Esophagus muscularis mucosa (tissue), 4 donors: ENCODE results near the gene NEK7. TPM values are rescaled to one million over a fixed set of nuclear protein-coding genes. Genes with fewer than 3 reads are reported as not detected.
A peak's percentile ranks its signal among the peaks of the same experiment; 100 is the strongest.

Source experiments
- DNase-seq: peaks from one replicate; pipeline ENCODE4 v3.0.0-alpha.2; 2017; ENCODE audit errors: extremely low spot score
- H3K27ac ChIP-seq, 4 donors: fragments of 200-600 bp; sonication (generic); replicated peaks in 1 of 4; 1 replicate in 3 of 4; 2 replicates in 1 of 4; pipeline ENCODE4 v1.5.1; 2016 to 2019; ENCODE audit warnings: mild to moderate bottlenecking in 1 of 4
- H3K27me3 ChIP-seq, 4 donors: fragments of 200-600 bp; sonication (generic); one replicate each; pipeline versions ENCODE4 v1.5.1 to v1.6.0; 2016 to 2019
- H3K36me3 ChIP-seq, 4 donors: fragments of 200-600 bp; sonication (generic); one replicate each; pipeline ENCODE4 v1.5.1; 2016 to 2019
- H3K4me1 ChIP-seq, 4 donors: fragments of 200-600 bp; sonication (generic); one replicate each; pipeline ENCODE4 v1.5.1; 2016 to 2019
- H3K4me3 ChIP-seq, 4 donors: fragments of 200-600 bp; sonication (generic); 1 replicate in 2 of 4; 2 replicates in 2 of 4; pipeline ENCODE4 v1.5.1; 2016 to 2019; ENCODE audit warnings: mild to moderate bottlenecking in 4 of 4, moderate library complexity in 1 of 4
- H3K9me3 ChIP-seq, 4 donors: fragments of 200-600 bp; sonication (generic); 1 replicate in 3 of 4; 2 replicates in 1 of 4; pipeline ENCODE4 v1.5.1; 2016 to 2019
- CTCF ChIP-seq, 3 experiments: fragments of 200-600 bp in 2 of 3; fragments of 450-650 bp in 1 of 3; sonication (generic) in 2 of 3; IDR thresholded peaks; one replicate each; pipeline ENCODE4 v1.5.1; 2017 to 2019; ENCODE audit warnings: antibody characterized with exemption in 3 of 3, mild to moderate bottlenecking in 2 of 3, moderate library complexity in 1 of 3
- EP300 ChIP-seq: sonication (generic); formaldehyde crosslinking; IDR thresholded peaks from one replicate; pipeline ENCODE4 v1.6.1; 2017; ENCODE audit warnings: antibody characterized with exemption
- POLR2A ChIP-seq: fragments of 450-650 bp; IDR thresholded peaks from one replicate; pipeline ENCODE4 v1.6.1; 2017; ENCODE audit warnings: antibody characterized with exemption, moderate library complexity, mild to moderate bottlenecking, low read depth
- POLR2AphosphoS5 ChIP-seq, 2 donors: sonication (generic); formaldehyde crosslinking; IDR thresholded peaks; one replicate each; pipeline ENCODE4 v1.6.1; 2017; ENCODE audit warnings: antibody characterized with exemption in 2 of 2
- WGBS: methylation state at CpG from one replicate; pipeline ENCODE4 v1.1.5; 2018; 5-methylcytosine and 5-hydroxymethylcytosine counted together
- intact Hi-C: fragments of 100-400 bp; cut with DNase I; formaldehyde crosslinking; loops from one replicate; pipeline ENCODE4 v1.15.1; 2023
- total RNA-seq, 4 donors: library from RNA; depleted of rRNA; stranded (reverse); fragments of >200 nt; gene quantifications; one replicate each; pipeline versions ENCODE4 v1.1.0 to v1.2.1, GENCODE V29; 2016

NEK7 gene
- total RNA-seq, 4 donors from 2014 or later: 110 to 196 (median 158) TPM

- DNase-seq: no peak
- intact Hi-C loops: no loop called here
- peak overlapping the region; percentile 97 to 98 (median 98) for H3K27ac ChIP-seq
- H3K36me3 ChIP-seq: no peaks in the 10 kb centered on the region
- no peak overlapping the region for H3K4me3 ChIP-seq
- WGBS: 54% methylated on average over 7 of the region's 7 CpGs
- no peaks in the 10 kb centered on the region for H3K27me3 ChIP-seq
- H3K9me3 ChIP-seq: no peaks in the 10 kb centered on the region
- H3K4me1 ChIP-seq: peaks cover 29 to 57% (median 47%) of the 10 kb centered on the region in 4 donors
- no peak for TF ChIP-seq CTCF (IDR thresholded peaks at IDR 0.05)
Observed at GRCh38 chr1:198160222-198160621, 3.4 kb downstream of the NEK7 start.

- DNase-seq: no peak
- Histone ChIP-seq H3K4me1 (peaks cover 36 to 58% (median 53%) of the 10 kb centered on the region in 4 donors), H3K9me3 (no peaks in the 10 kb centered on the region), H3K36me3 (no peaks in the 10 kb centered on the region), H3K27ac (peak overlapping the region in 1 of 4 donors; percentile 97), H3K4me3 (no peak overlapping the region), H3K27me3 (no peaks in the 10 kb centered on the region)
- no peak for TF ChIP-seq POLR2AphosphoS5 (IDR thresholded peaks at IDR 0.05)
- TF ChIP-seq CTCF (IDR thresholded peaks at IDR 0.05): no peak
- no peak for TF ChIP-seq POLR2A
- TF ChIP-seq EP300: no peak
- 95% methylated on average over 4 of the region's 4 CpGs for WGBS
- intact Hi-C loops: no loop called here
Observed at GRCh38 chr1:198160946-198161614, 4.3 kb downstream of the NEK7 start.

- no peaks in the 10 kb centered on the region for H3K36me3 ChIP-seq
- intact Hi-C loops: no loop called here
- H3K27me3 ChIP-seq: no peaks in the 10 kb centered on the region
- peaks cover 43 to 62% (median 56%) of the 10 kb centered on the region in 4 donors for H3K4me1 ChIP-seq
- H3K27ac ChIP-seq: peak overlapping the region in 1 of 4 donors; percentile 14
- TF ChIP-seq EP300 (no peak), CTCF (IDR thresholded peaks at IDR 0.05) (no peak), POLR2AphosphoS5 (IDR thresholded peaks at IDR 0.05) (no peak), POLR2A (no peak)
- H3K9me3 ChIP-seq: no peaks in the 10 kb centered on the region
- DNase-seq: no peak
- H3K4me3 ChIP-seq: no peak overlapping the region
- WGBS: 98% methylated on average over 2 of the region's 2 CpGs
Observed at GRCh38 chr1:198161718-198162090, 4.9 kb downstream of the NEK7 start.

- intact Hi-C loops: no loop called here
- Histone ChIP-seq H3K36me3 (no peaks in the 10 kb centered on the region), H3K4me1 (peaks cover 48 to 67% (median 62%) of the 10 kb centered on the region in 4 donors), H3K4me3 (no peak overlapping the region), H3K27ac (peak overlapping the region in 1 of 4 donors; percentile 14), H3K9me3 (no peaks in the 10 kb centered on the region), H3K27me3 (no peaks in the 10 kb centered on the region)
- WGBS: 73% methylated on average over 2 of the region's 2 CpGs
- DNase-seq: no peak
- TF ChIP-seq EP300: no peak
- TF ChIP-seq POLR2A: no peak
- TF ChIP-seq POLR2AphosphoS5 (IDR thresholded peaks at IDR 0.05): no peak
- TF ChIP-seq CTCF (IDR thresholded peaks at IDR 0.05): no peak
Observed at GRCh38 chr1:198162091-198162767, 5.4 kb downstream of the NEK7 start.
